ENCODE data around the gene ELMO1. TPM values are rescaled to one million over a fixed set of nuclear protein-coding genes. Genes with fewer than 3 reads are reported as not detected.

ELMO1 gene
- polyA plus RNA-seq, 1 donor (not counting 4 experiments of a cell fraction or from before 2014, with no cell fraction given), result not detected

DNA sequence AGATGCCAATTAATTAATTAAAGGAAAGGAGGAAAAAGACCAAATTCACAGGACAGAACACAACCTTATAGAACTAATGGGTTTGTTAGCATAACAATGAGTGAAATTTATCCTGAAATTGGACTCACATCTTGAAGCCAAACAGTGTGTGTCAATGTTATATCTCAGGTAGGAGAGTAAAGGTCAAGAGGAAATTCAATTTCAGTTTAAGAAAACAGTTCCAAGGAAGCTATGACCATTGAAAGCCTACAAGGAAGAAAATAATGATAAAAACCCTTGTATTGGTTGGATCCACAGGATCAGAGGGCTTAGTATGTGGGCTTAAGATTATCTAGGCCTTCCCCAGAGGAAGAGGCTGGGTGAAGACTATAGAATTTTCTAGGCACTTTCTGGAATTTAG, 525.5 kb downstream of the ELMO1 start:
- Histone ChIP-seq H2AFZ (ENCODE audit: control insufficient read depth, low read length) (no peak overlapping the region), H3K9me1 (ENCODE audit: control insufficient read depth, extremely low read depth, insufficient read depth, low read length) (no peaks in the 10 kb centered on the region), H3K79me2 (ENCODE audit: control insufficient read depth, insufficient read depth, low read length) (no peaks in the 10 kb centered on the region), H3K4me3 (ENCODE audit: control insufficient read depth in 2 of 3, extremely low read depth in 1 of 3, insufficient read depth in 2 of 3, low read depth in 1 of 3, low read length in 3 of 3) (no peak overlapping the region), H4K20me1 (ENCODE audit: control insufficient read depth, extremely low read depth, insufficient read depth, low read length) (no peaks in the 10 kb centered on the region), H3K4me1 (ENCODE audit: control insufficient read depth, extremely low read depth, insufficient read depth, low read length) (no peaks in the 10 kb centered on the region), H3K4me2 (ENCODE audit: control insufficient read depth, extremely low read depth, insufficient read depth, low read depth, low read length) (no peak overlapping the region), H3K27ac (ENCODE audit: control insufficient read depth, insufficient read depth, low read length) (no peak overlapping the region), H3K9ac (ENCODE audit: control insufficient read depth, extremely low read depth, insufficient read depth, low read length) (no peak overlapping the region), H3K9me3 (ENCODE audit: control insufficient read depth, low read depth, low read length) (no peaks in the 10 kb centered on the region), H3K27me3 (ENCODE audit: control insufficient read depth, extremely low read depth, insufficient read depth, low read length) (no peaks in the 10 kb centered on the region), H3K36me3 (ENCODE audit: control insufficient read depth in 2 of 2, extremely low read depth in 1 of 2, insufficient read depth in 2 of 2, low read length in 2 of 2) (no peaks in the 10 kb centered on the region)
- TF ChIP-seq, protein P1, sequence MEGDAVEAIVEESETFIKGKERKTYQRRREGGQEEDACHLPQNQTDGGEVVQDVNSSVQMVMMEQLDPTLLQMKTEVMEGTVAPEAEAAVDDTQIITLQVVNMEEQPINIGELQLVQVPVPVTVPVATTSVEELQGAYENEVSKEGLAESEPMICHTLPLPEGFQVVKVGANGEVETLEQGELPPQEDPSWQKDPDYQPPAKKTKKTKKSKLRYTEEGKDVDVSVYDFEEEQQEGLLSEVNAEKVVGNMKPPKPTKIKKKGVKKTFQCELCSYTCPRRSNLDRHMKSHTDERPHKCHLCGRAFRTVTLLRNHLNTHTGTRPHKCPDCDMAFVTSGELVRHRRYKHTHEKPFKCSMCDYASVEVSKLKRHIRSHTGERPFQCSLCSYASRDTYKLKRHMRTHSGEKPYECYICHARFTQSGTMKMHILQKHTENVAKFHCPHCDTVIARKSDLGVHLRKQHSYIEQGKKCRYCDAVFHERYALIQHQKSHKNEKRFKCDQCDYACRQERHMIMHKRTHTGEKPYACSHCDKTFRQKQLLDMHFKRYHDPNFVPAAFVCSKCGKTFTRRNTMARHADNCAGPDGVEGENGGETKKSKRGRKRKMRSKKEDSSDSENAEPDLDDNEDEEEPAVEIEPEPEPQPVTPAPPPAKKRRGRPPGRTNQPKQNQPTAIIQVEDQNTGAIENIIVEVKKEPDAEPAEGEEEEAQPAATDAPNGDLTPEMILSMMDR (optimal IDR thresholded peaks at IDR 0.05 in 1 of 3, IDR thresholded peaks at IDR 0.05 in 1 of 3, conservative IDR thresholded peaks at IDR 0.05 in 1 of 3; ENCODE audit: extremely low read depth in 1 of 3, insufficient read depth in 2 of 3, low read length in 3 of 3), result no peak
- dilution Hi-C loops (cut with MboI; ENCODE audit: extremely low pct_ligation_motif_present, low sequenced_read_pairs), result no loop called here
- no peak for FAIRE-seq
- DNase-seq (ENCODE audit: low read depth, low spot score), result no peak

DNA sequence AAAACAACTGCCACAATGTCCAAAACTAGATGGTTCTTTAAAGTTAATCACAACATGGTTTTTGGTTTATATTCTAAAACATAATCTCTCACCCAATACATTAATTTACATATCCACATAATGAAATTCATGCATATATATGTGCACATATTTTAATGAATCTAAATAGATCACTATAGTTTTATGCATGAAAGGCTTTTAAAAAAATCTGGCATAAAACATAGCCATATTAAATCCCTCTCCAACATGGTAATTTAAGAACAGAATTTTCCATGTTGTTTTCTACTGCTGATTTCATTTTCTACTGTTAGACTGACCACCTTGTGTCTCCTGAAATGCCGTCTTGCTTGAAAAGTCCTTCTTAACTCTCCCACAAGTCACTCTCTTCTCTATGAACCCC, 528.2 kb downstream of the ELMO1 start:
- Histone ChIP-seq H3K4me2 (ENCODE audit: control insufficient read depth, extremely low read depth, insufficient read depth, low read depth, low read length) (no peak overlapping the region), H3K27ac (ENCODE audit: control insufficient read depth, insufficient read depth, low read length) (no peak overlapping the region), H3K36me3 (ENCODE audit: control insufficient read depth in 2 of 2, extremely low read depth in 1 of 2, insufficient read depth in 2 of 2, low read length in 2 of 2) (no peaks in the 10 kb centered on the region), H2AFZ (ENCODE audit: control insufficient read depth, low read length) (no peak overlapping the region), H3K9me1 (ENCODE audit: control insufficient read depth, extremely low read depth, insufficient read depth, low read length) (no peaks in the 10 kb centered on the region), H3K27me3 (ENCODE audit: control insufficient read depth, extremely low read depth, insufficient read depth, low read length) (no peaks in the 10 kb centered on the region), H3K9ac (ENCODE audit: control insufficient read depth, extremely low read depth, insufficient read depth, low read length) (no peak overlapping the region), H3K4me3 (ENCODE audit: control insufficient read depth in 2 of 3, extremely low read depth in 1 of 3, insufficient read depth in 2 of 3, low read depth in 1 of 3, low read length in 3 of 3) (no peak overlapping the region), H3K4me1 (ENCODE audit: control insufficient read depth, extremely low read depth, insufficient read depth, low read length) (no peaks in the 10 kb centered on the region), H4K20me1 (ENCODE audit: control insufficient read depth, extremely low read depth, insufficient read depth, low read length) (no peaks in the 10 kb centered on the region), H3K9me3 (ENCODE audit: control insufficient read depth, low read depth, low read length) (no peaks in the 10 kb centered on the region), H3K79me2 (ENCODE audit: control insufficient read depth, insufficient read depth, low read length) (no peaks in the 10 kb centered on the region)
- DNase-seq (ENCODE audit: low read depth, low spot score), result no peak
- TF ChIP-seq, protein P1 (optimal IDR thresholded peaks at IDR 0.05 in 1 of 3, IDR thresholded peaks at IDR 0.05 in 1 of 3, conservative IDR thresholded peaks at IDR 0.05 in 1 of 3; ENCODE audit: extremely low read depth in 1 of 3, insufficient read depth in 2 of 3, low read length in 3 of 3), result no peak
- TF ChIP-seq EZH2 (IDR thresholded peaks at IDR 0.05; ENCODE audit: low read length), result no peak
- no peak for FAIRE-seq
- dilution Hi-C loops (cut with MboI; ENCODE audit: extremely low pct_ligation_motif_present, low sequenced_read_pairs), result no loop called here

Measured in keratinocyte (primary cell).